ENCODE data around the gene ALDOA. TPM values are rescaled to one million over a fixed set of nuclear protein-coding genes. Genes with fewer than 3 reads are reported as not detected.
A peak's percentile ranks its signal among the peaks of the same experiment; 100 is the strongest.

ALDOA gene
- total and polyA plus RNA-seq, 3 experiments from 2014 or later, result 1,157 to 1,909 (median 1,907) TPM

GRCh38 chr16:30054959-30055553 lies 10.5 kb upstream of the ALDOA start:
- H3K27ac Mint-ChIP-seq, result peak overlapping the region in 4 of 8 donors; percentile 3 to 90 (median 68)

GRCh38 chr16:30060346-30060745 lies 5.2 kb upstream of the ALDOA start:
- Histone ChIP-seq H3K4me3 (ENCODE audit: low read length) (no peak overlapping the region), H3K27me3 (ENCODE audit: insufficient read depth, low read length, poor library complexity, severe bottlenecking) (no peaks in the 10 kb centered on the region), H3K4me1 (ENCODE audit: insufficient read depth, low read length) (peaks cover 9% of the 10 kb centered on the region), H3K36me3 (ENCODE audit: insufficient read depth, low read length) (no peaks in the 10 kb centered on the region), H3K27ac (ENCODE audit: low read depth, low read length) (no peak overlapping the region), H3K9me3 (ENCODE audit: low read length) (no peaks in the 10 kb centered on the region)
- Mint-ChIP-seq H3K27me3 (peaks cover 0 to 3% of the 10 kb centered on the region in 2 donors), H3K4me1 (peaks cover 4 to 10% (median 8%) of the 10 kb centered on the region in 3 donors), H3K36me3 (peaks cover 0 to 11% (median 0%) of the 10 kb centered on the region in 3 donors), H3K27ac (peak overlapping the region in 3 of 8 donors; percentile 3 to 63 (median 17)), H3K4me3 (peak overlapping the region in 2 of 7 donors; percentile 24 to 65), H3K9me3 (no peaks in the 10 kb centered on the region)
- no peak for DNase-seq
- ChIA-PET POLR2A (no interaction called here), CTCF (no interaction called here)

More at GRCh38 chr16:30054959-30055553, 10.5 kb upstream of the ALDOA start:
- ChIA-PET POLR2A (interaction anchor here (0.7 to 2.2 kb wide), 2 partner anchors 10 to 36 kb away, joined by 3 to 15 read pairs; partner anchors contain the start of gene ALDOA), CTCF (interaction anchor here (0.7 to 1.6 kb wide), 7 partner anchors 9 to 392 kb away, joined by 3 to 8 read pairs (median 4); partner anchors contain the start of genes ALDOA, SPN and ZNF771)
- no peaks in the 10 kb centered on the region for H3K27me3 ChIP-seq (ENCODE audit: insufficient read depth, low read length, poor library complexity, severe bottlenecking)
- no peaks in the 10 kb centered on the region for H3K9me3 Mint-ChIP-seq
- H3K4me1 ChIP-seq (ENCODE audit: insufficient read depth, low read length), result peaks cover 6% of the 10 kb centered on the region
- no peaks in the 10 kb centered on the region for H3K9me3 ChIP-seq (ENCODE audit: low read length)
- no peak overlapping the region for H3K27ac ChIP-seq (ENCODE audit: low read depth, low read length)
- no peaks in the 10 kb centered on the region for H3K36me3 Mint-ChIP-seq
- H3K27me3 Mint-ChIP-seq, result no peaks in the 10 kb centered on the region
- no peak overlapping the region for H3K4me3 ChIP-seq (ENCODE audit: low read length)
- H3K4me3 Mint-ChIP-seq, result peak overlapping the region in 4 of 7 donors; percentile 5 to 89 (median 60)
- peak in 1 of 5 donors; percentile 34 for DNase-seq
- peaks cover 0 to 22% (median 12%) of the 10 kb centered on the region in 3 donors for H3K4me1 Mint-ChIP-seq
- no peaks in the 10 kb centered on the region for H3K36me3 ChIP-seq (ENCODE audit: insufficient read depth, low read length)

GRCh38 chr16:30060836-30061554 lies 4.6 kb upstream of the ALDOA start:
- peak overlapping the region in 2 of 7 donors; percentile 24 to 65 for H3K4me3 Mint-ChIP-seq
- H3K4me3 ChIP-seq (ENCODE audit: low read length), result no peak overlapping the region
- no peak overlapping the region for H3K27ac ChIP-seq (ENCODE audit: low read depth, low read length)
- H3K4me1 ChIP-seq (ENCODE audit: insufficient read depth, low read length), result peaks cover 9% of the 10 kb centered on the region
- H3K36me3 ChIP-seq (ENCODE audit: insufficient read depth, low read length), result no peaks in the 10 kb centered on the region
- H3K9me3 Mint-ChIP-seq, result no peaks in the 10 kb centered on the region
- peaks cover 4 to 10% (median 8%) of the 10 kb centered on the region in 3 donors for H3K4me1 Mint-ChIP-seq
- ChIA-PET CTCF (interaction anchor here (1.1 kb wide), 1 partner anchor 29 kb away, joined by 4 read pairs; no protein-coding TSS in a partner anchor), POLR2A (interaction anchor here (0.6 kb wide), 1 partner anchor 31 kb away, joined by 5 read pairs; the partner anchor contains the start of gene TBX6)
- H3K27me3 Mint-ChIP-seq, result peaks cover 0 to 3% of the 10 kb centered on the region in 2 donors
- no peaks in the 10 kb centered on the region for H3K9me3 ChIP-seq (ENCODE audit: low read length)
- DNase-seq, result no peak
- peaks cover 0 to 17% (median 0%) of the 10 kb centered on the region in 3 donors for H3K36me3 Mint-ChIP-seq
- no peaks in the 10 kb centered on the region for H3K27me3 ChIP-seq (ENCODE audit: insufficient read depth, low read length, poor library complexity, severe bottlenecking)
- peak overlapping the region in 3 of 8 donors; percentile 17 to 63 (median 43) for H3K27ac Mint-ChIP-seq

- no peaks in the 10 kb centered on the region for H3K27me3 ChIP-seq (ENCODE audit: insufficient read depth, low read length, poor library complexity, severe bottlenecking)
- Mint-ChIP-seq H3K4me3 (peak overlapping the region in 6 of 7 donors; percentile 97 to 100 (median 99)), H3K27ac (peak overlapping the region; percentile 23 to 99 (median 99)), H3K4me1 (peaks cover 19 to 27% (median 27%) of the 10 kb centered on the region in 3 donors), H3K27me3 (peaks cover 0 to 3% of the 10 kb centered on the region in 2 donors), H3K9me3 (no peaks in the 10 kb centered on the region), H3K36me3 (peaks cover 0 to 38% (median 2%) of the 10 kb centered on the region in 3 donors)
- H3K27ac ChIP-seq (ENCODE audit: low read depth, low read length), result peak overlapping the region; percentile 91
- peak overlapping the region; percentile 85 for H3K4me3 ChIP-seq (ENCODE audit: low read length)
- CTCF ChIA-PET, result interaction anchor here (0.7 to 1.5 kb wide), 9 partner anchors 8 to 372 kb away, joined by 3 to 10 read pairs (median 3); partner anchors contain the start of genes TBX6 and TLCD3B
- H3K36me3 ChIP-seq (ENCODE audit: insufficient read depth, low read length), result peaks cover 17% of the 10 kb centered on the region
- DNase-seq, result no peak
- H3K9me3 ChIP-seq (ENCODE audit: low read length), result no peaks in the 10 kb centered on the region
- POLR2A ChIA-PET, result interaction anchor here (0.5 to 7.1 kb wide), 3 partner anchors 20 to 259 kb away, joined by 3 to 89 read pairs (median 3); partner anchors contain the start of genes TBX6 and YPEL3
- peaks cover 29% of the 10 kb centered on the region for H3K4me1 ChIP-seq (ENCODE audit: insufficient read depth, low read length)
Measured at GRCh38 chr16:30063278-30063892, 2.2 kb upstream of the ALDOA start.

- peak overlapping the region; percentile 91 for H3K27ac ChIP-seq (ENCODE audit: low read depth, low read length)
- Mint-ChIP-seq H3K27me3 (peaks cover 0 to 3% of the 10 kb centered on the region in 2 donors), H3K9me3 (no peaks in the 10 kb centered on the region), H3K4me3 (peak overlapping the region; percentile 92 to 100 (median 99)), H3K4me1 (peaks cover 25 to 34% (median 34%) of the 10 kb centered on the region in 3 donors), H3K36me3 (peaks cover 3 to 45% (median 8%) of the 10 kb centered on the region in 3 donors), H3K27ac (peak overlapping the region; percentile 92 to 99 (median 99))
- POLR2A ChIA-PET, result interaction anchor here (0.6 to 7.1 kb wide), 10 partner anchors 9 to 354 kb away, joined by 3 to 89 read pairs (median 14); partner anchors contain the start of genes CORO1A, PPP4C, TBX6 and YPEL3
- peak; percentile 35 to 83 (median 54) for DNase-seq
- H3K27me3 ChIP-seq (ENCODE audit: insufficient read depth, low read length, poor library complexity, severe bottlenecking), result no peaks in the 10 kb centered on the region
- peaks cover 36% of the 10 kb centered on the region for H3K4me1 ChIP-seq (ENCODE audit: insufficient read depth, low read length)
- CTCF ChIA-PET, result interaction anchor here (0.7 to 1.5 kb wide), 11 partner anchors 9 to 373 kb away, joined by 3 to 10 read pairs (median 3); partner anchors contain the start of genes TBX6 and TLCD3B
- H3K36me3 ChIP-seq (ENCODE audit: insufficient read depth, low read length), result peaks cover 24% of the 10 kb centered on the region
- no peaks in the 10 kb centered on the region for H3K9me3 ChIP-seq (ENCODE audit: low read length)
- H3K4me3 ChIP-seq (ENCODE audit: low read length), result peak overlapping the region; percentile 85
Measured at GRCh38 chr16:30063893-30064728, 1.4 kb upstream of the ALDOA start.

GRCh38 chr16:30064729-30065101 lies 845 bp upstream of the ALDOA start:
- Mint-ChIP-seq H3K4me1 (peaks cover 29 to 40% (median 35%) of the 10 kb centered on the region in 3 donors), H3K27me3 (peaks cover 0 to 3% of the 10 kb centered on the region in 2 donors), H3K27ac (peak overlapping the region; percentile 92 to 99 (median 98)), H3K4me3 (peak overlapping the region; percentile 92 to 100 (median 99)), H3K36me3 (peaks cover 3 to 51% (median 8%) of the 10 kb centered on the region in 3 donors), H3K9me3 (no peaks in the 10 kb centered on the region)
- ChIA-PET CTCF (interaction anchor here (1.0 to 3.8 kb wide), 6 partner anchors 24 to 120 kb away, joined by 3 to 41 read pairs (median 3); partner anchors contain the start of genes TBX6 and YPEL3), POLR2A (interaction anchor here (0.6 to 7.1 kb wide), 15 partner anchors 8 to 586 kb away, joined by 3 to 89 read pairs (median 11); partner anchors contain the start of genes CORO1A, PPP4C, PRR14 and SEPTIN1)
- DNase-seq, result no peak
- no peaks in the 10 kb centered on the region for H3K9me3 ChIP-seq (ENCODE audit: low read length)
- H3K4me1 ChIP-seq (ENCODE audit: insufficient read depth, low read length), result peaks cover 41% of the 10 kb centered on the region
- H3K36me3 ChIP-seq (ENCODE audit: insufficient read depth, low read length), result peaks cover 30% of the 10 kb centered on the region
- H3K4me3 ChIP-seq (ENCODE audit: low read length), result peak overlapping the region; percentile 85
- peak overlapping the region; percentile 91 for H3K27ac ChIP-seq (ENCODE audit: low read depth, low read length)
- no peaks in the 10 kb centered on the region for H3K27me3 ChIP-seq (ENCODE audit: insufficient read depth, low read length, poor library complexity, severe bottlenecking)
